ENCODE data around the gene SH2B3.
"Not testable (repeated sequence)": the region's sequence is repeated elsewhere in the genome, so short reads cannot be mapped to it uniquely, and the experiment has no call there.

Gene SH2B3

GRCh38 chr12:111405859-111406473 lies at the start of gene SH2B3:
TSS of gene SH2B3 (plus strand) at chr12:111405923. CDS start at chr12:111418146, 12,223 bp downstream.
- DNase-seq, result no peak

GRCh38 chr12:111359231-111359913 lies 46.4 kb upstream of the SH2B3 start:
- peak; percentile 55 for DNase-seq

- no peak for DNase-seq
These were observed 45.8 kb upstream of the SH2B3 start for GRCh38 chr12:111359914-111360276.

GRCh38 chr12:111360325-111360930 lies 45.3 kb upstream of the SH2B3 start:
- no peak for DNase-seq

GRCh38 chr12:111361073-111361716 lies 44.5 kb upstream of the SH2B3 start:
- DNase-seq, result no peak

GRCh38 chr12:111361717-111362576 lies 43.8 kb upstream of the SH2B3 start:
- DNase-seq, result no peak

- DNase-seq, result no peak
These were observed 42.8 kb upstream of the SH2B3 start for GRCh38 chr12:111362687-111363475.

GRCh38 chr12:111363578-111363977 lies 42.1 kb upstream of the SH2B3 start:
- no peak for DNase-seq

GRCh38 chr12:111366075-111366474 lies 39.6 kb upstream of the SH2B3 start:
- DNase-seq, result no peak

GRCh38 chr12:111366583-111366982 lies 39.1 kb upstream of the SH2B3 start:
- no peak for DNase-seq

GRCh38 chr12:111367661-111368221 lies 38.0 kb upstream of the SH2B3 start:
- no peak for DNase-seq

- DNase-seq, result no peak
These were observed 37.4 kb upstream of the SH2B3 start for GRCh38 chr12:111368291-111368787.

GRCh38 chr12:111368788-111369495 lies 36.8 kb upstream of the SH2B3 start, which contains the start of gene PHETA1:
TSS of gene PHETA1 (minus strand) at chr12:111369095. CDS start at chr12:111363427, 5,668 bp downstream.
- peak; percentile 37 for DNase-seq

- no peak for DNase-seq
These were observed 36.1 kb upstream of the SH2B3 start for GRCh38 chr12:111369496-111370220.

- DNase-seq, result not testable (repeated sequence)
These were observed 32.5 kb upstream of the SH2B3 start for GRCh38 chr12:111373231-111373630.

GRCh38 chr12:111377440-111377839 lies 28.3 kb upstream of the SH2B3 start:
- no peak for DNase-seq

GRCh38 chr12:111379942-111380554 lies 25.7 kb upstream of the SH2B3 start:
- DNase-seq, result no peak

- no peak for DNase-seq
These were observed 21.1 kb upstream of the SH2B3 start for GRCh38 chr12:111384596-111384995.

- no peak for DNase-seq
These were observed 18.8 kb upstream of the SH2B3 start for GRCh38 chr12:111386885-111387284.
